ENCODE measurements around the gene NECTIN2. TPM values are rescaled to one million over a fixed set of nuclear protein-coding genes. Genes with fewer than 3 reads are reported as not detected.
A peak's percentile ranks its signal among the peaks of the same experiment; 100 is the strongest.

The NECTIN2 gene
- total RNA-seq, 1 donor from 2014 or later = 302 TPM

DNA sequence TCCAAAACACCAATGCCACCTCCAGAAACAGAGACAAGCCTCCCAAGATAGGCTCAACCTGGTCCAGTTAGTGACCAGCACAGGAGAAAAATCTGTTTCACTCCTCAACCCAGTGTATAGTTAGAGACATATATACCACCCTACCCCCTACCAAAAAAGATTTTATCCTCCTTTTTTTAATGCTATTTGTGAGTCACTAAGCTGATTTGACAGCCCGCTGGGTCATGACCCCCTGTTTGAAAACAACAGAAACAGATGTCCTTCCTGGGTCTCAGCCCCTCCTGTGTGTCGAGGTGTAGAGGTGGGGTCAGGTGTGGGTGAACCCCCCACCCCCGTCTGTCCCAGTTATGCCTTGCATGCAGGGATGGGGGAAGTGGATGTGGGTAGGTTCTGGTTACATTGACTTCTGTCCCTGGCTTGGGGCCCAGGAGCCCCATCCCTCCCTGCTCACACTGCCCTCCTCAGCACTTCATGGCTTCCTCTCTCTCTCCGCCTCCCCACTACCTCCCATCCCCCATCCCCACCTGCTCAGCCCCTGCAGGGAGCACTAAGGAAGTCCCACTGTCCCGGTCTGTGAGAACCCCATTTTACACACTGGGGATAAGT lies 30.9 kb downstream of the NECTIN2 start:
- DNase-seq (ENCODE audit: low read depth) (no peak), FAIRE-seq (no peak)
- Histone ChIP-seq H3K4me1 (ENCODE audit: insufficient read depth, low read length) (peaks cover 33% of the 10 kb centered on the region), H3K79me2 (ENCODE audit: insufficient read depth, low read length) (peaks cover 18% of the 10 kb centered on the region), H3K36me3 (ENCODE audit: insufficient read depth, low read length) (peaks cover 35% of the 10 kb centered on the region), H3K27me3 (ENCODE audit: insufficient read depth, low read length) (no peaks in the 10 kb centered on the region), H2AFZ (ENCODE audit: low read depth, low read length) (no peak overlapping the region), H4K20me1 (ENCODE audit: insufficient read depth, low read length) (peaks cover 46% of the 10 kb centered on the region), H3K4me2 (ENCODE audit: low read length) (peak overlapping the region; percentile 69), H3K27ac (ENCODE audit: low read depth, low read length) (no peak overlapping the region), H3K9me3 (ENCODE audit: insufficient read depth, low read depth, low read length) (no peaks in the 10 kb centered on the region), H3K4me3 (ENCODE audit: insufficient read depth, low read depth, low read length) (no peak overlapping the region), H3K9ac (ENCODE audit: low read length) (peak overlapping the region; percentile 26)
- H3K4me3 Mint-ChIP-seq (ENCODE audit: unreplicated experiment) = peak overlapping the region; percentile 14
- H3K4me1 Mint-ChIP-seq (ENCODE audit: low read depth, unreplicated experiment) = peaks cover 37% of the 10 kb centered on the region
- H3K27ac Mint-ChIP-seq (ENCODE audit: unreplicated experiment) = peak overlapping the region; percentile 66
- no peak for TF ChIP-seq EZH2 (IDR thresholded peaks at IDR 0.05; ENCODE audit: insufficient read depth, low read length)
- TF ChIP-seq, protein P1, sequence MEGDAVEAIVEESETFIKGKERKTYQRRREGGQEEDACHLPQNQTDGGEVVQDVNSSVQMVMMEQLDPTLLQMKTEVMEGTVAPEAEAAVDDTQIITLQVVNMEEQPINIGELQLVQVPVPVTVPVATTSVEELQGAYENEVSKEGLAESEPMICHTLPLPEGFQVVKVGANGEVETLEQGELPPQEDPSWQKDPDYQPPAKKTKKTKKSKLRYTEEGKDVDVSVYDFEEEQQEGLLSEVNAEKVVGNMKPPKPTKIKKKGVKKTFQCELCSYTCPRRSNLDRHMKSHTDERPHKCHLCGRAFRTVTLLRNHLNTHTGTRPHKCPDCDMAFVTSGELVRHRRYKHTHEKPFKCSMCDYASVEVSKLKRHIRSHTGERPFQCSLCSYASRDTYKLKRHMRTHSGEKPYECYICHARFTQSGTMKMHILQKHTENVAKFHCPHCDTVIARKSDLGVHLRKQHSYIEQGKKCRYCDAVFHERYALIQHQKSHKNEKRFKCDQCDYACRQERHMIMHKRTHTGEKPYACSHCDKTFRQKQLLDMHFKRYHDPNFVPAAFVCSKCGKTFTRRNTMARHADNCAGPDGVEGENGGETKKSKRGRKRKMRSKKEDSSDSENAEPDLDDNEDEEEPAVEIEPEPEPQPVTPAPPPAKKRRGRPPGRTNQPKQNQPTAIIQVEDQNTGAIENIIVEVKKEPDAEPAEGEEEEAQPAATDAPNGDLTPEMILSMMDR (IDR thresholded peaks at IDR 0.05; ENCODE audit: insufficient read depth, low read depth, low read length) = no peak
- peaks cover 34% of the 10 kb centered on the region for H3K36me3 Mint-ChIP-seq (ENCODE audit: low read depth, unreplicated experiment)
- no peaks in the 10 kb centered on the region for H3K27me3 Mint-ChIP-seq (ENCODE audit: low read depth, unreplicated experiment)
- peaks cover 2% of the 10 kb centered on the region for H3K9me3 Mint-ChIP-seq (ENCODE audit: unreplicated experiment)

DNA sequence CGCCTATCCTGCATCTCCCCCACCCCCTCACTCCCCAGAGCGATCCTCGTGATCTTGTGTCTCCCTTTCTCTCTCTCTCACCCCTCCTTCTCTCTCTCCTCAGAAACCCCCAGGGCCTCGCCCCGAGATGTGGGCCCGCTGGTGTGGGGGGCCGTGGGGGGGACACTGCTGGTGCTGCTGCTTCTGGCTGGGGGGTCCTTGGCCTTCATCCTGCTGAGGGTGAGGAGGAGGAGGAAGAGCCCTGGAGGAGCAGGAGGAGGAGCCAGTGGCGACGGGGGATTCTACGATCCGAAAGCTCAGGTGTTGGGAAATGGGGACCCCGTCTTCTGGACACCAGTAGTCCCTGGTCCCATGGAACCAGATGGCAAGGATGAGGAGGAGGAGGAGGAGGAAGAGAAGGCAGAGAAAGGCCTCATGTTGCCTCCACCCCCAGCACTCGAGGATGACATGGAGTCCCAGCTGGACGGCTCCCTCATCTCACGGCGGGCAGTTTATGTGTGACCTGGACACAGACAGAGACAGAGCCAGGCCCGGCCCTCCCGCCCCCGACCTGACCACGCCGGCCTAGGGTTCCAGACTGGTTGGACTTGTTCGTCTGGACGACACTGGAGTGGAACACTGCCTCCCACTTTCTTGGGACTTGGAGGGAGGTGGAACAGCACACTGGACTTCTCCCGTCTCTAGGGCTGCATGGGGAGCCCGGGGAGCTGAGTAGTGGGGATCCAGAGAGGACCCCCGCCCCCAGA lies 32.2 kb downstream of the NECTIN2 start:
- Mint-ChIP-seq H3K9me3 (ENCODE audit: unreplicated experiment) (peaks cover 2% of the 10 kb centered on the region), H3K4me1 (ENCODE audit: low read depth, unreplicated experiment) (peaks cover 33% of the 10 kb centered on the region), H3K27ac (ENCODE audit: unreplicated experiment) (peak overlapping the region; percentile 77), H3K4me3 (ENCODE audit: unreplicated experiment) (peak overlapping the region; percentile 40), H3K27me3 (ENCODE audit: low read depth, unreplicated experiment) (no peaks in the 10 kb centered on the region), H3K36me3 (ENCODE audit: low read depth, unreplicated experiment) (peaks cover 26% of the 10 kb centered on the region)
- FAIRE-seq (no peak), DNase-seq (ENCODE audit: low read depth) (no peak)
- no peaks in the 10 kb centered on the region for H3K27me3 ChIP-seq (ENCODE audit: insufficient read depth, low read length)
- peaks cover 7% of the 10 kb centered on the region for H3K79me2 ChIP-seq (ENCODE audit: insufficient read depth, low read length)
- H3K36me3 ChIP-seq (ENCODE audit: insufficient read depth, low read length) = peaks cover 25% of the 10 kb centered on the region
- no peak for TF ChIP-seq EZH2 (IDR thresholded peaks at IDR 0.05; ENCODE audit: insufficient read depth, low read length)
- TF ChIP-seq, protein P1 (IDR thresholded peaks at IDR 0.05; ENCODE audit: insufficient read depth, low read depth, low read length) = no peak
- H3K4me3 ChIP-seq (ENCODE audit: insufficient read depth, low read depth, low read length) = no peak overlapping the region
- no peak overlapping the region for H3K27ac ChIP-seq (ENCODE audit: low read depth, low read length)
- no peak overlapping the region for H2AFZ ChIP-seq (ENCODE audit: low read depth, low read length)
- H3K9me3 ChIP-seq (ENCODE audit: insufficient read depth, low read depth, low read length) = no peaks in the 10 kb centered on the region
- peaks cover 33% of the 10 kb centered on the region for H3K4me1 ChIP-seq (ENCODE audit: insufficient read depth, low read length)
- peaks cover 37% of the 10 kb centered on the region for H4K20me1 ChIP-seq (ENCODE audit: insufficient read depth, low read length)
- H3K4me2 ChIP-seq (ENCODE audit: low read length) = no peak overlapping the region
- H3K9ac ChIP-seq (ENCODE audit: low read length) = no peak overlapping the region

All from astrocyte (in vitro differentiated cells and primary cell).